Uterus (tissue), 4 donors: ENCODE results near the gene PTCHD1. TPM values are rescaled to one million over a fixed set of nuclear protein-coding genes. Genes with fewer than 3 reads are reported as not detected.

Experiments
- DNase-seq, 2 donors: peaks; one replicate each; pipeline ENCODE4 v3.0.0-alpha.2; 2019 to 2020
- H3K27ac ChIP-seq, 2 donors: fragments of 200-600 bp; sonication (generic); 1 replicate in 1 of 2; 2 replicates in 1 of 2; pipeline ENCODE4 v1.5.1; 2016 to 2018
- H3K27me3 ChIP-seq, 2 donors: fragments of 200-600 bp; sonication (generic); one replicate each; pipeline ENCODE4 v1.5.1; 2018 to 2019; ENCODE audit warnings: control low read depth in 1 of 2
- H3K36me3 ChIP-seq, 2 donors: fragments of 200-600 bp; sonication (generic); one replicate each; pipeline ENCODE4 v1.5.1; 2019; ENCODE audit warnings: control low read depth in 1 of 2
- H3K4me1 ChIP-seq, 2 donors: fragments of 200-600 bp; sonication (generic); one replicate each; pipeline ENCODE4 v1.5.1; 2018 to 2019; ENCODE audit warnings: control low read depth in 1 of 2
- H3K4me3 ChIP-seq, 2 donors: fragments of 200-600 bp; sonication (generic); 1 replicate in 1 of 2; 2 replicates in 1 of 2; pipeline ENCODE4 v1.5.1; 2018 to 2019; ENCODE audit warnings: mild to moderate bottlenecking in 1 of 2
- H3K9me3 ChIP-seq, 2 donors: fragments of 200-600 bp; sonication (generic); one replicate each; pipeline ENCODE4 v1.5.1; 2019; ENCODE audit warnings: control low read depth in 1 of 2
- POLR2A ChIP-seq, 2 donors: fragments of 450-650 bp; IDR thresholded peaks; one replicate each; pipeline ENCODE4 v1.6.1; 2016; ENCODE audit warnings: antibody characterized with exemption in 2 of 2, mild to moderate bottlenecking in 1 of 2, moderate library complexity in 1 of 2
- intact Hi-C: fragments of 100-400 bp; cut with DNase I; formaldehyde crosslinking; loops from one replicate; pipeline ENCODE4 v1.15.1; 2023; ENCODE audit warnings: low total_unique reads
- total RNA-seq, 4 donors: library from RNA; depleted of rRNA in 3 of 4; stranded (reverse); fragments of >200 nt in 3 of 4; gene quantifications; one replicate each; pipeline versions ENCODE4 v1.1.0 to v1.2.4, GENCODE V29; 2014 to 2023
- TF ChIP-seq, protein P1 (sequence below), 4 experiments: fragments of 200-600 bp in 2 of 4; fragments of 450-650 bp in 2 of 4; sonication (generic) in 2 of 4; IDR thresholded peaks; one replicate each; pipeline ENCODE4 v1.5.1; 2016 to 2019; ENCODE audit warnings: antibody characterized with exemption in 4 of 4, mild to moderate bottlenecking in 2 of 4, moderate library complexity in 1 of 4
- donor health status: DM: yes; HTN: yes; CAD: no.

The PTCHD1 gene
- total RNA-seq, 4 donors from 2014 or later: 2.9 to 12.6 (median 5.3) TPM

DNA sequence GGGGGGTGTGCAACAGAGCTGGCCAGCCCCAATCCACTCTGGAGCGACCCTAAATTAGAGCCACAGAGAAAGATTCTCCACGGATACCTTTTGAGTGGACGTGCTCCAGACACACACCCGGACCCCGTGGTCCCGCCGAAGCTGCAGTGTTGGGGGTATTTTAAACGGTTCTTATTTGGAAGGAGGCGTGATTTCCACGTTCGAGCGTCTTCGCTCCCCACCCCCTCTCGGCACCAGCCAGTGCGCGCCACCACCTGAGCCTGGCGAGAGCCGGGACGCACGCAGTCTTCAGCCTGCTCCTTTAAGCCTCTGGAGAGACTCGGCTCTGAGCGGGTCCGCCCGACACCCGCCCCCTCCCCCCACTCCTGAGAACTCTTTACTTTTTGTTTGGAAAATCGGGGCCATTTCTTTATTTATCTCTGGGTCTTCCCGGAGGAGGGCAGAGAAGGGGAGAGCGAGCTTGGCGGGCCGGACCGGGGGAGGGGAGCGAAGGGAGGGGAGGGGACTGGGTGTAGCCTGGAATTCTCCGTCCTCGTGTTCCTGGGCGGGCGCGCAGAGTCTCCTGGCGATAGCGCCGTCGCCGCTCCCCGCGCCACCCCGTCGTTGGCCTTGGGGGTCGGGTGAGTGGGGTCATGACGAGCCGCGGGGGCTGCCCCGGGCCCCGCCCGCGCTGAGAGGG, 668 bp upstream of the PTCHD1 start:
- DNase-seq: peak in 1 of 2 donors; percentile 23
- TF ChIP-seq, protein P1, sequence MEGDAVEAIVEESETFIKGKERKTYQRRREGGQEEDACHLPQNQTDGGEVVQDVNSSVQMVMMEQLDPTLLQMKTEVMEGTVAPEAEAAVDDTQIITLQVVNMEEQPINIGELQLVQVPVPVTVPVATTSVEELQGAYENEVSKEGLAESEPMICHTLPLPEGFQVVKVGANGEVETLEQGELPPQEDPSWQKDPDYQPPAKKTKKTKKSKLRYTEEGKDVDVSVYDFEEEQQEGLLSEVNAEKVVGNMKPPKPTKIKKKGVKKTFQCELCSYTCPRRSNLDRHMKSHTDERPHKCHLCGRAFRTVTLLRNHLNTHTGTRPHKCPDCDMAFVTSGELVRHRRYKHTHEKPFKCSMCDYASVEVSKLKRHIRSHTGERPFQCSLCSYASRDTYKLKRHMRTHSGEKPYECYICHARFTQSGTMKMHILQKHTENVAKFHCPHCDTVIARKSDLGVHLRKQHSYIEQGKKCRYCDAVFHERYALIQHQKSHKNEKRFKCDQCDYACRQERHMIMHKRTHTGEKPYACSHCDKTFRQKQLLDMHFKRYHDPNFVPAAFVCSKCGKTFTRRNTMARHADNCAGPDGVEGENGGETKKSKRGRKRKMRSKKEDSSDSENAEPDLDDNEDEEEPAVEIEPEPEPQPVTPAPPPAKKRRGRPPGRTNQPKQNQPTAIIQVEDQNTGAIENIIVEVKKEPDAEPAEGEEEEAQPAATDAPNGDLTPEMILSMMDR (IDR thresholded peaks at IDR 0.05): no peak
- no peak for TF ChIP-seq POLR2A (IDR thresholded peaks at IDR 0.05)
- H3K4me1 ChIP-seq: no peaks in the 10 kb centered on the region
- peak overlapping the region; percentile 29 to 33 for H3K4me3 ChIP-seq
- intact Hi-C loops: no loop called here
- peak overlapping the region; percentile 30 to 35 for H3K27ac ChIP-seq
- no peaks in the 10 kb centered on the region for H3K27me3 ChIP-seq
- no peaks in the 10 kb centered on the region for H3K36me3 ChIP-seq
- H3K9me3 ChIP-seq: no peaks in the 10 kb centered on the region

DNA sequence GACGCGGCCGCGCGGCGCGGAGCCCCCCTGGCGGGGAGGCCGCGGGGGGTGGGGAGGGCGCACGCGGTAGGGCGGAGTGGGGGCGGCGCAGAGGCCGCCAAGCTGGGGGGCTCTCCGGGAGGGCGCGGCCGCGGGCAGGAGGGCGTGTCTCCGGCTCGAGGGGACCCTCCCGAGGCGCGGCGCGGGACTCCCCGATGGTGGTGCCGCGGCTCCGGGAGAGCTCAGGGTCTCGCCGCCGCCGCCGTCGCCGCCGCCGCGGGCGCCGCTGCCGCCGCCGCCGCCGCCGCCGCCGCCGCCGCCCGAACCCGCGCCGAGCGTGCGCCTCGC, 165 bp upstream of the PTCHD1 start:
- Histone ChIP-seq H3K4me1 (no peaks in the 10 kb centered on the region), H3K4me3 (peak overlapping the region; percentile 33 to 37), H3K27ac (peak overlapping the region in 1 of 2 donors; percentile 35), H3K36me3 (no peaks in the 10 kb centered on the region), H3K27me3 (no peaks in the 10 kb centered on the region), H3K9me3 (no peaks in the 10 kb centered on the region)
- TF ChIP-seq, protein P1 (IDR thresholded peaks at IDR 0.05): no peak
- no peak for TF ChIP-seq POLR2A (IDR thresholded peaks at IDR 0.05)
- DNase-seq: no peak
- intact Hi-C loops: no loop called here

- intact Hi-C loops: no loop called here
- no peak for DNase-seq
- Histone ChIP-seq H3K4me1 (no peaks in the 10 kb centered on the region), H3K27me3 (peaks cover 0 to 3% of the 10 kb centered on the region in 2 donors), H3K27ac (no peak overlapping the region), H3K36me3 (no peaks in the 10 kb centered on the region), H3K9me3 (no peaks in the 10 kb centered on the region), H3K4me3 (no peak overlapping the region)
- TF ChIP-seq POLR2A (IDR thresholded peaks at IDR 0.05): no peak
- TF ChIP-seq, protein P1 (IDR thresholded peaks at IDR 0.05): no peak
These were observed 3.7 kb downstream of the PTCHD1 start for GRCh38 chrX:23338334-23338733.

DNA sequence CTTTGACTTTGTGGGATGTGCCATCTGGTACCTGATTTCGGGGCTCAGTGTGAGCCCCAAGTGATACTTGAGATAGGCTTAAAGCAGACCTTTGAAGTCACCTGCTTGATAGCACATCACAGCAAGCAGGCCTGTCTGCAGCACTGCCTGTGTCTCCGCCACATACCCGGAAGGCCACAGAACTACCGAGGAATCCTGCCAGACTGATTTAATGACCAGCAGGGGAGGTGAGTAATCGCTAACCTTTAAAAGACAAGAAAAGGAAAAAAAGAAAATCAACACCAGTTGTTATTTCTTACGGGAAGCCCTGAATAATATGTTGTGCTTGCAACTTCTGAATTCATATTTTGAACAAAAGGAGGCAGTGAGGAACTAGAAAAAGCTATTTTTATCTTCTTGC, 6.8 kb downstream of the PTCHD1 start:
- H3K4me1 ChIP-seq: no peaks in the 10 kb centered on the region
- H3K27me3 ChIP-seq: peaks cover 0 to 3% of the 10 kb centered on the region in 2 donors
- no peak overlapping the region for H3K27ac ChIP-seq
- DNase-seq: no peak
- no peak for TF ChIP-seq POLR2A (IDR thresholded peaks at IDR 0.05)
- TF ChIP-seq, protein P1 (IDR thresholded peaks at IDR 0.05): no peak
- H3K9me3 ChIP-seq: no peaks in the 10 kb centered on the region
- H3K4me3 ChIP-seq: no peak overlapping the region
- intact Hi-C loops: no loop called here
- no peaks in the 10 kb centered on the region for H3K36me3 ChIP-seq

GRCh38 chrX:23344238-23344903, 9.7 kb downstream of the PTCHD1 start:
- Histone ChIP-seq H3K9me3 (no peaks in the 10 kb centered on the region), H3K4me3 (no peak overlapping the region), H3K4me1 (no peaks in the 10 kb centered on the region), H3K27ac (no peak overlapping the region), H3K27me3 (peaks cover 0 to 3% of the 10 kb centered on the region in 2 donors), H3K36me3 (no peaks in the 10 kb centered on the region)
- intact Hi-C loops: no loop called here
- TF ChIP-seq, protein P1 (IDR thresholded peaks at IDR 0.05): no peak
- TF ChIP-seq POLR2A (IDR thresholded peaks at IDR 0.05): no peak
- no peak for DNase-seq
